HG03159 (cell line): ENCODE results near the gene TEX19.
"Not testable (repeated sequence)": the region's sequence is repeated elsewhere in the genome, so short reads cannot be mapped to it uniquely, and the experiment has no call there.

Source experiments
- ATAC-seq: cut with Tn5 transposase; IDR thresholded peaks from one replicate; pipeline ENCODE4 v1.9.1; 2021; ENCODE audit warnings: mild to moderate bottlenecking, moderate library complexity; ENCODE audit not compliant: unreplicated experiment

Gene TEX19

GRCh38 chr17:82351713-82352488, 7.1 kb upstream of the TEX19 start:
- ATAC-seq, result peak; percentile 40

DNA sequence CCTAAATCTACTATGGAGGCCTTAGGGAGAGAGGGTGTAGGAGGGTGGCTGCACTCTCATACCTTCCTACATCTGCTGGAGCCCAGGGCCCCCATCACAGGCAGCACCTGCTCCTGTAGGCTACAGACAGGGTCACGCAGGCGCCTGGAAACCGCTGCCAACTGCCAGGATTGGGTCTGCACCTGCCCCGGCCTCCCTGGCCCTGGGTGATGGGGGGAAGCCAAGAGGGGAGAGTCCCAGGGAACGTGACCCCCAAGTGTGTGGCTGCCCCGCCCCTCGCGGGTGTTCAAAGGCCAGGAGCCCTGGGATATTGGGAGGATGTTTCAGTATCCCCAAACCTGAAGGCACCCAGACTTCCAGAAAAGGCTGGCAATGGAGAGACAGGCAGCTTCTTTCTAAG, 5.6 kb upstream of the TEX19 start:
- no peak for ATAC-seq

DNA sequence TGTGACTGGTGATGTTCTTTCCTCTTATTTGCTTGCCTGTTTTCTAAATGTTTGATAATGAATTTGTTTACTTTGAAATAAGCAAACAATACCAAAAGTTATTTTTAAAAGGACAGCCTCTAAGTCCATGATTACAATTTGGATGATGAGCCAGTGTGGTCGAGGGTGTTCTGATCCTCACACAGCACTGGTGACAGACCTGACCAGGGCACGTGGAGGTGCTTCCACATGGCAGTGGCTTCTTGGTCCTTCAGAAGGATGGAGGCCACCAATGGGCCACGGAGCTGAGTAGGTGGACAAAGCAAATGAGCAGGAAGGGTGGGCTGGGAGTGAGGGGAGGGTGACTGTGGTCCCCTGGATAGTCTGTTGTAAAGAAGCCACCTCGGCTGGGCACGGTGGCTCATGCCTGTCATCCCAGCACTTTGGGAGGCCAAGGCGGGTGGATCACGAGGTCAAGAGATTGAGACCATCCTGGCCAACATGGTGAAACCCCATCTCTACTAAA, 4.2 kb upstream of the TEX19 start:
- ATAC-seq, result no peak

DNA sequence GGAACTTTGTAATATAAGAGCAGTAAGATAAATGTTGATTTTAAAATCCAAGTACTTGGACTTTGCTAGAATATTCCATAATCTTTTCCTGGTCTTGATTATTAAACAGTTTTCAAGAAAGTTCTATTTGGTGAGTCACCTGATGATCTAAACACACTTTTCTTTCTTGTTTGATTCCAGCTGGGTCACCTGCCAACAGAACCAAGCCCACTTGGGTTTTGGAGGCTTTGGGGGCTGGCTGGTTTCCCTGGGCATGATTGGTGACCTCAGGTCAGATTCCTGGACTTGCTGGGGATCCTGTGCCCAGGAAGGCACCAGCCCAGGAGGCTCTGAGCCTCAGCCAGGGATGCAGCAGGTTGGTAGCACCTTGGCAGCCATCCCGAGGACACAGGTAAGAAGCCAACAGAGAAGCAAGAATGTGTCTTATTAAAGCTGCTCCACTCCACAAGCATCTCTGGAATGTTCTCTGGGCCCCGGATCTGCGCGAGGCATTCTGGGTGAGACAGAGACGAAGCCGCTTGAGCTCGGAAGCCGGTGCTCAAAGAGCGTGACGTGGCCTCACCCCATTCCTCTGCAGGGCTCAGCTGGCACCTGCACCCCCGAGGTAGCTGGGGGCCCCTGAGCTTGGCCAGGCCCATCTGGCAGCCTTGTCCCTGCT, 3.1 kb upstream of the TEX19 start:
- ATAC-seq, result no peak

DNA sequence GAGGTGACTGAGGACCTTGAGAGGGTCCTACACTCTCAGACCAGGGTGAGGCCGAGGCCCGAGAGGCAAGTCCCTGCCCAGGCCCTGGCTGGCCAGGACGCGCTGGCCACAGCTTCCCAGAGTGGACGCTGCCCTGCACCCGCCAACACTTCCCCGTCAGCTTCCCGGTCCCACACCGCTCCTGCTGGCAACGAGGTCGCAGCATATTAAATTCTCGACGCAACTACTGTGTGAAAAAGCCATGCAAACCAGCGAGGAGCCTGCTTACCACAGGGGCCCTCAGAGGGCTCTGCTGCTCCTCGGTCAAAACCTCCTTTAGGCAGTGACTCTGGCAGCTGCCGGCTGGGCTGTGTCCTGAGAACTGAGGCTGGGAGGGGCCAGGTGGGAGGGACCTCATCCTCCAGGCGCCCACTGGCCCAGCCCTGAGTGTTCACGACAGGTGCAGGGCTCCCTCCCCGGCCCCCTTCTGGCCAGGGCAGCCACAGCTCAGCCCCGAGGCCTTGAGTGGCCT, 2.1 kb upstream of the TEX19 start:
- no peak for ATAC-seq

GRCh38 chr17:82357394-82357793, 1.7 kb upstream of the TEX19 start:
- no peak for ATAC-seq

DNA sequence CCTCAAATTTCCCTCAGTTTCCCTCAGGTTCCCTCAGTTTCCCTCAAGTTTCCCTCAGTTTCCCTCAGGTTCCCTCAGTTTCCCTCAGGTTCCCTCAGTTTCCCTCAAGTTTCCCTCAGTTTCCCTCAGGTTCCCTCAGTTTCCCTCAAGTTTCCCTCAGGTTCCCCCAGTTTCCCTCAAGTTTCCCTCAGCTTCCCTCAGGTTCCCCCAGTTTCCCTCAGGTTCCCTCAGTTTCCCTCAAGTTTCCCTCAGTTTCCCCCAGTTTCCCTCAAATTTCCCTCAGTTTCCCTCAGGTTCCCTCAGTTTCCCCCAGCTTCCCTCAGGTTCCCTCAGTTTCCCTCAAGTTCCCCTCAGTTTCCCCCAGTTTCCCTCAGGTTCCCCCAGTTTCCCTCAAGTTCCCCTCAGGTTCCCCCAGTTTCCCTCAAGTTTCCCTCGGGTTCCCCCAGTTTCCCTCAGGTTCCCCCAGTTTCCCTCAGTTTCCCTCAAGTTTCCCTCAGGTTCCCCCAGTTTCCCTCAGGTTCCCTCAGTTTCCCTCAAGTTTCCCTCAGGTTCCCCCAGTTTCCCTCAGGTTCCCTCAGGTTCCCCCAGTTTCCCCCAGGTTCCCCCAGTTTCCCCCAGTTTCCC, 516 bp downstream of the TEX19 start:
- not testable (repeated sequence) for ATAC-seq

GRCh38 chr17:82361885-82362633, 3.0 kb downstream of the TEX19 start:
- no peak for ATAC-seq

DNA sequence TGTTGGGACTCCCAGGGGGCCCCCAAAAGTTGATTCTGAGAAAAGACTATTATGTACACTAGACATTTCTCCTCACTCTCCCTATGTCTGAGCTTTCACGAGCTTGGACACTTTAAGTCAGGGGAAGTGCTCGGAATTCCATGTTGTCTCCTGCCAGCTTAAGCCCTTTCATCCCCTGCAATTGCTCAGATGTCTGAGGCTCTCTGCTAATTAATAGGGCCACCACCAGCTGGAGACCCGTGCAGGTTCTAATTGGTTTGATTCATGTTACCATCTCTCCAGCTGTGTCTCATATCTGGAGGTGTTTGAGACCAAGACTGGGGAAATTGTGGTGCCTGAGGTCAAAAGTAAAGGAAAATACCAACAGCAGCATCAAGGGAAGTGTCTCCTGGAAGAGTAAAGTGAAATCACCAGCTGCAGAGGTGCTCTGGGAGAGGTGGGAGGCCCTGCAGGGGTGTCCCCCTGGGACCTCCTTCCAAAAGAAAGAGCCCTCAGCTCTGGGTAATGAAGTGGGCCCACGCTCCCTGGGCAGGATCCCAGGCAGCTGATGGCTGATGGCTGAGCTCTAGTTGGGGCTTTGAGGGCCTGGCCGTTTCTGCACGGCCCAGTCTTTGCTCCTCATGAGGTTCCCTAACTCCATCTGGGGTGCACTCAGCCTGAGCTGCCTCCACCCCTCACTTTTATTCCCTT, 6.7 kb downstream of the TEX19 start:
- ATAC-seq, result no peak

GRCh38 chr17:82366749-82367148, 7.7 kb downstream of the TEX19 start:
- ATAC-seq, result no peak

- ATAC-seq, result no peak
These were observed 8.9 kb downstream of the TEX19 start for GRCh38 chr17:82367724-82368524.

DNA sequence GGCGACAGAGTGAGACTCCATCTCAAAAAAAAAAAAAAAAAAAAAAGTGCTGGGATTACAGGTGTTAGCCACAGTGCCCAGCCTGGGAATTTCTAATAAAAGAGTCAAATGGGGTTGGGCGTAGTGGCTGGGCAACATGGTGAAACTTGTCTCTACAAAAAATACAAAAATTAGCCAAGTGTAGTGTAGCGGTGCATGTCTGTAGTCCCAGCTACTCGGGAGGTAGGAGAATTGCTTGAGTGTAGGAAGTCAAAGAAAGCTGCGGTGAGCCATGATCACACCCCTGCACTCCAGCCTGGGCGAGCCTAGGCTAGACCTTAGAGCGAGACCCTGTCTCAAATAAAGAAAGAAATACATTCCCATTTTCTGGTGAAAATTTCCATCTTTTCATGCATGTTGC, 10.2 kb downstream of the TEX19 start:
- ATAC-seq, result no peak

DNA sequence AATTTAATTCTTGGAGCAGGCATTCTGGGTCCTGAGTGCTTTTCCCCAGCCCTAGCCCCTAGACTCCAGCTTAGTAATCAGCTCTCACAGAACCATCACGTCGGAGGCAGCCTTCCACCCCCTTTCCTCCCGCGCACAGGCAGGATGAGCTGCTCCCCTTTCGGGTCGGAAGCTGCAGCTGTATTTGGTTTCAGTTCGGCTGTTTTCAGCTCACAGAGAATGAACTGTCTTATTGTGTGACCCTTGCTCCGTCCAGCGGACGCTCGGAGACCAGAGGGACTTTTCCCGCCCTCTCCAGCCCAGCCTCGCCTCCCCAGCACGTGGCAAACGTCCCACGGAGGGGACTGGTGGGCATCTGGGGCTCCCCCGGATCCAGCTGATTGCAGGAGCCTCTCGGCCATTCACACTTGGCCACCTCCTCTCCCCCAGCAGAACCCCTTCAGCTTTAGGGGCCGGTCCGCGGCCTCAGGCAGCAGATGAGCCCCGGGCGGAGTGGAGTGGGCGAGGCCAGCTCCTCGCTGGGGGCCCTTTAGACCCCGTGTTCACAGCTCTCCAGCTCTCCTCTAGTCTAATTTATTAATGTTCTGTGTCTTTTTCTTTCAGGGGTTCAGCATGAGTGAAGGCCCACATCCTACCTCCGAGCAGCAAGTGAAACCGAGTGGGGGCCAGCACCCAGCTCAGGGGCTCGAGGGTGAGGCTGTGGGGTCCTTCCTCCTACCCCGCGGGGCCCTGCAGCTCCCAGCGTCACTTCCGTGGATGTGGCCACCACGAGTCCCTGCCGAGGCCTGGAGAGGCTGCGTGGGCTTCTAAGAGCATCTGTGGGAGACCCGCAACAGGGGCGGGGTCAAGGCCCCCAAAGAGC, 11.7 kb downstream of the TEX19 start:
- ATAC-seq, result no peak

DNA sequence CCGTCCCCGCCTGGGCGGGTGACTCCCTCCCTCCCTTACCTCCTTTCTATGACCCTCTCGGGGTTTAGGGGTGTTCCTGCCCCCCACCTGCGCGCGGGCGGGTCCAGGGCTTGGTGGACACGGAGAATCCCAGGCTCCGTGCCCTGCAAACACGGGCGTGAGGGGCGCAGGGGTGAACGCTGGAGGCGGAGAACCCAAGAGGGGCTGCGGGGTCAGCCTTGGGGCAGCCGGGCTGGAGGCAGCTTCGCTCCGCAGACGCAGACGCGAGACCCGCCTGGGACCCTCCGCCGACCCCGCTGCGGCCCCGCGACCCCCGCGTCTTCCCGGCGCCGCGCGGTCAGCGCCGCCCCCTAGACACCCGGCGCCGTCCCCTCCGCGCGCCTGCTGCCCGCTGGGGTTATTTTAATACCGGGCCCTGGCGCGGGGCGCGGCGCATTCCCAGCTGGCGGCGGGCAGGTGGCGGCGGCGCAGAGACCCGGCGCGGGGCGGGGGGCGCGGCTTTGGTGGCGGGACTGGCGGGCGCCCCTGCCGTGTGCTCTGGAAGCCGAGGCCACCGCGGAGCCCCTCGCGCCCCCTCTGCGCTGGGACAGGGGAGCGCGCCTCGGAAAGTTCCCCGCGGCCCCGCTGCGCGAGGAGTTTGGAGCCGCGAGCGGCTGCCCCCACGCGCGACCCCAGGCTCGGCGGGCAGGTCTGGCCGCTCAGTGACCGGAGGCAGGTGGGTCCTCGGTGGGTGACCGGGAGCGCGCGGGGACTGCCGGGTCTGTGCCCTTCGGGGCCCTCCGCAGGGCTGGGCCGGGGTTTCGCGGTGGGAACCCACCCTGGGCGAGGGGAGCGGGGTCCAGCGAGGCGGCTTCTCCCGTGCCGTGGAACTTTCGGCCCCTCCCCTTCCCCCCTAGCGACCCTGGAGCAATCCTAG, 12.5 kb downstream of the TEX19 start, which contains the start of gene UTS2R:
Gene UTS2R (plus strand): TSS at position 433 of the 916 bp plus-strand sequence. CDS start 2,560 bp downstream, outside the sequence.
- ATAC-seq, result no peak

- no peak for ATAC-seq
These were observed 13.4 kb downstream of the TEX19 start for GRCh38 chr17:82372249-82373071.

DNA sequence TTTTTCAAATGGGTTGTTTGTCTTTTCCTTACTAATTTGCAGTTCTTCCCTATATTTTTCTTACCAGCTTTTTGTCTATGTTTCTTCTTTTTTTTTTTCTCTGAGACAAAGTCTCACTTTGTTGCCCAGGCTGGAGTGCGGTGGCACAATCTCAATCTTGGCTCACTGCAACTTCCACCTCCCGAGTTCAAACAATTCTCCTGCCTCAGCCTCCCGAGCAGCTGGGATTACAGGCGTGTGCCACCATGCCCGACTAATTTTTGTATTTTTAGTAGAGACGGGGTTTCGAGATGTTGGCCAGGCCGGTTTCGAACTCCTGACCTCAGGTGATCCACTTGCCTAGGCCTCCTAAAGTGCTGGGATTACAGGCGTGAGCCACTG, 14.0 kb downstream of the TEX19 start:
- ATAC-seq, result not testable (repeated sequence)
